ENCODE measurements around the gene MYO19. TPM values are rescaled to one million over a fixed set of nuclear protein-coding genes. Genes with fewer than 3 reads are reported as not detected.

The MYO19 gene
- total RNA-seq, 1 experiment from 2014 or later, result 72.2 TPM

DNA sequence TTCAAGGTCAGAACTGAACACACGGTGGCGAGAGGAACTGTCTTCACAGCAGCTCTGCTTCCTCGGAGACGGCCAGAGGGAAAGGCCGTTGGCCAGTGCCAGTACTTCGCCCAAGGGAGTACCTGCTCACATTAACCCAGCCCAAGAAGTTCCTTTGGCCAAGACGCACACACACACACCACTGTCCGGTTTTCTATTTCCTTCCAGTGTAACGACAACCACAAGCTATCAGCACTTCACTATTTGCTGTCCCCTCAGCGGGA lies 9.3 kb upstream of the MYO19 start:
- ChIA-PET POLR2A (interaction anchor here (0.6 to 8.0 kb wide), 12 partner anchors 8 to 814 kb away, joined by 3 to 266 read pairs (median 5); partner anchors contain the start of genes MRM1, MYO19 and PIGW), CTCF (interaction anchor here (0.7 to 2.2 kb wide), 4 partner anchors 8 to 58 kb away, joined by 4 to 11 read pairs (median 4); partner anchors contain the start of gene MRM1)
- H3K27me3 Mint-ChIP-seq (ENCODE audit: insufficient read depth, unreplicated experiment), result no peaks in the 10 kb centered on the region
- TF ChIP-seq, protein P1, sequence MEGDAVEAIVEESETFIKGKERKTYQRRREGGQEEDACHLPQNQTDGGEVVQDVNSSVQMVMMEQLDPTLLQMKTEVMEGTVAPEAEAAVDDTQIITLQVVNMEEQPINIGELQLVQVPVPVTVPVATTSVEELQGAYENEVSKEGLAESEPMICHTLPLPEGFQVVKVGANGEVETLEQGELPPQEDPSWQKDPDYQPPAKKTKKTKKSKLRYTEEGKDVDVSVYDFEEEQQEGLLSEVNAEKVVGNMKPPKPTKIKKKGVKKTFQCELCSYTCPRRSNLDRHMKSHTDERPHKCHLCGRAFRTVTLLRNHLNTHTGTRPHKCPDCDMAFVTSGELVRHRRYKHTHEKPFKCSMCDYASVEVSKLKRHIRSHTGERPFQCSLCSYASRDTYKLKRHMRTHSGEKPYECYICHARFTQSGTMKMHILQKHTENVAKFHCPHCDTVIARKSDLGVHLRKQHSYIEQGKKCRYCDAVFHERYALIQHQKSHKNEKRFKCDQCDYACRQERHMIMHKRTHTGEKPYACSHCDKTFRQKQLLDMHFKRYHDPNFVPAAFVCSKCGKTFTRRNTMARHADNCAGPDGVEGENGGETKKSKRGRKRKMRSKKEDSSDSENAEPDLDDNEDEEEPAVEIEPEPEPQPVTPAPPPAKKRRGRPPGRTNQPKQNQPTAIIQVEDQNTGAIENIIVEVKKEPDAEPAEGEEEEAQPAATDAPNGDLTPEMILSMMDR (IDR thresholded peaks at IDR 0.05; ENCODE audit: unreplicated experiment), result peak; percentile 11
- H3K9me3 Mint-ChIP-seq (ENCODE audit: unreplicated experiment), result no peaks in the 10 kb centered on the region
- peaks cover 12% of the 10 kb centered on the region for H3K4me1 Mint-ChIP-seq (ENCODE audit: insufficient read depth, unreplicated experiment)
- intact Hi-C loops (cut with micrococcal nuclease), result loop anchor here (1.0 to 2.0 kb wide), 2 partner anchors 10 to 49 kb away; partner anchors contain the start of genes MYO19 and PIGW
- H3K36me3 Mint-ChIP-seq (ENCODE audit: insufficient read depth, unreplicated experiment), result peaks cover 23% of the 10 kb centered on the region
- peak overlapping the region; percentile 96 for H3K4me3 Mint-ChIP-seq (ENCODE audit: unreplicated experiment)
- no peak for DNase-seq (ENCODE audit: unreplicated experiment)
- H3K27ac Mint-ChIP-seq (ENCODE audit: low read depth, unreplicated experiment), result peak overlapping the region; percentile 95
- no TSS peak for BruUV-seq (replicated peaks)

GRCh38 chr17:36542755-36543154 lies 8.1 kb upstream of the MYO19 start:
- Mint-ChIP-seq H3K27ac (ENCODE audit: low read depth, unreplicated experiment) (no peak overlapping the region), H3K27me3 (ENCODE audit: insufficient read depth, unreplicated experiment) (no peaks in the 10 kb centered on the region), H3K9me3 (ENCODE audit: unreplicated experiment) (no peaks in the 10 kb centered on the region), H3K4me1 (ENCODE audit: insufficient read depth, unreplicated experiment) (peaks cover 3% of the 10 kb centered on the region), H3K36me3 (ENCODE audit: insufficient read depth, unreplicated experiment) (peaks cover 35% of the 10 kb centered on the region), H3K4me3 (ENCODE audit: unreplicated experiment) (peak overlapping the region; percentile 96)
- no peak for DNase-seq (ENCODE audit: unreplicated experiment)
- CTCF ChIA-PET, result interaction anchor here (0.8 to 2.2 kb wide), 3 partner anchors 8 to 59 kb away, joined by 3 to 11 read pairs (median 4); partner anchors contain the start of genes MRM1, MYO19 and PIGW
- POLR2A ChIA-PET, result interaction anchor here (0.7 to 8.0 kb wide), 4 partner anchors 7 to 525 kb away, joined by 3 to 266 read pairs (median 34); partner anchors contain the start of genes MRM1, MYO19 and PIGW
- intact Hi-C loops (cut with micrococcal nuclease), result no loop called here
- BruUV-seq (replicated peaks), result no TSS peak
- TF ChIP-seq, protein P1 (IDR thresholded peaks at IDR 0.05; ENCODE audit: unreplicated experiment), result no peak

- CTCF ChIA-PET, result interaction anchor here (0.7 kb wide), 1 partner anchor 9 kb away, joined by 3 read pairs; no protein-coding TSS in a partner anchor
- TF ChIP-seq, protein P1 (IDR thresholded peaks at IDR 0.05; ENCODE audit: unreplicated experiment), result no peak
- Mint-ChIP-seq H3K27ac (ENCODE audit: low read depth, unreplicated experiment) (no peak overlapping the region), H3K9me3 (ENCODE audit: unreplicated experiment) (no peaks in the 10 kb centered on the region), H3K4me1 (ENCODE audit: insufficient read depth, unreplicated experiment) (no peaks in the 10 kb centered on the region), H3K27me3 (ENCODE audit: insufficient read depth, unreplicated experiment) (no peaks in the 10 kb centered on the region), H3K36me3 (ENCODE audit: insufficient read depth, unreplicated experiment) (peaks cover 37% of the 10 kb centered on the region), H3K4me3 (ENCODE audit: unreplicated experiment) (no peak overlapping the region)
- intact Hi-C loops (cut with micrococcal nuclease), result no loop called here
- no peak for DNase-seq (ENCODE audit: unreplicated experiment)
- POLR2A ChIA-PET, result no interaction called here
- no TSS peak for BruUV-seq (replicated peaks)
Observed at GRCh38 chr17:36540696-36541095, 6.0 kb upstream of the MYO19 start.

GRCh38 chr17:36535669-36536081 lies 1.0 kb upstream of the MYO19 start:
- POLR2A ChIA-PET, result interaction anchor here (0.9 to 5.7 kb wide), 9 partner anchors 10 to 644 kb away, joined by 3 to 266 read pairs (median 10); partner anchors contain the start of genes GGNBP2 and MRM1
- no peaks in the 10 kb centered on the region for H3K27me3 Mint-ChIP-seq (ENCODE audit: insufficient read depth, unreplicated experiment)
- no peak for DNase-seq (ENCODE audit: unreplicated experiment)
- BruUV-seq (replicated peaks), result TSS peak; percentile 45
- peaks cover 7% of the 10 kb centered on the region for H3K4me1 Mint-ChIP-seq (ENCODE audit: insufficient read depth, unreplicated experiment)
- CTCF ChIA-PET, result interaction anchor here (0.5 to 1.0 kb wide), 3 partner anchors 8 to 67 kb away, joined by 3 to 5 read pairs (median 5); no protein-coding TSS in a partner anchor
- no peaks in the 10 kb centered on the region for H3K9me3 Mint-ChIP-seq (ENCODE audit: unreplicated experiment)
- TF ChIP-seq, protein P1 (IDR thresholded peaks at IDR 0.05; ENCODE audit: unreplicated experiment), result no peak
- H3K27ac Mint-ChIP-seq (ENCODE audit: low read depth, unreplicated experiment), result peak overlapping the region; percentile 99
- peaks cover 66% of the 10 kb centered on the region for H3K36me3 Mint-ChIP-seq (ENCODE audit: insufficient read depth, unreplicated experiment)
- intact Hi-C loops (cut with micrococcal nuclease), result no loop called here
- peak overlapping the region; percentile 96 for H3K4me3 Mint-ChIP-seq (ENCODE audit: unreplicated experiment)

Measured in MCF 10A (cell line).